IPS-18c (cell line): Measurements from ENCODE around the gene OVAAL.

Experiments used
- H3K4me3 ChIP-seq: 2 replicates; pipeline ENCODE4 v1.7.0; 2013; ENCODE audit warnings: low read depth, mild to moderate bottlenecking, low read length, moderate library complexity; ENCODE audit not compliant: insufficient read depth
- H3K9me3 ChIP-seq: one replicate; pipeline ENCODE4 v1.6.1; 2013; ENCODE audit warnings: mild to moderate bottlenecking, low read length, moderate library complexity; ENCODE audit not compliant: control insufficient read depth, insufficient read depth

Gene OVAAL

DNA sequence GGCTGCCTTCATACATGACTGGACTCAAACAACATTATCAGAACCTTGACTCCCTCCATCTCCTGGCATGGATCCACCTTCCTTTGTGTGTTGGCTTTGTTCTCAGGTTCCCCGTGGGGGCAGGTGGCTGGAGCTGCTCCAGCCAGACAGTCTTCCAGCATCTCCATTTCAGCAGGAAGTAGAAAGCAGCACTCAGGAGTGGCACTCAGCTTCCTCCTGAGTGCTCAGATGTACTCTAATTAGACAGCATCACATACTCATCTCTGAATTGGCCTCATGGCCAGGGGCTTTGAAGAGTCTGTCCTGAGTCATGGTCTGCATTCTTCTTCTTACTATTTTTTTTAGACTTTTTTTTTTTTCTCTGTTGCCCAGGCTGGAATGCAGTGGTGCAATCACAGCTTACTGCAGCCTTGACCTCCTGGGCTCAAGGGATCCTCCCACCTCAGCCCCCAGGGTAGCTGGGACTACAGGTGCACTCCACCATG lies 27.9 kb downstream of the OVAAL start:
- H3K4me3 ChIP-seq, result no peak overlapping the region
- H3K9me3 ChIP-seq, result no peaks in the 10 kb centered on the region

- H3K4me3 ChIP-seq, result no peak overlapping the region
- H3K9me3 ChIP-seq, result no peaks in the 10 kb centered on the region
Measured at GRCh38 chr1:180588121-180588520, 29.4 kb downstream of the OVAAL start.

DNA sequence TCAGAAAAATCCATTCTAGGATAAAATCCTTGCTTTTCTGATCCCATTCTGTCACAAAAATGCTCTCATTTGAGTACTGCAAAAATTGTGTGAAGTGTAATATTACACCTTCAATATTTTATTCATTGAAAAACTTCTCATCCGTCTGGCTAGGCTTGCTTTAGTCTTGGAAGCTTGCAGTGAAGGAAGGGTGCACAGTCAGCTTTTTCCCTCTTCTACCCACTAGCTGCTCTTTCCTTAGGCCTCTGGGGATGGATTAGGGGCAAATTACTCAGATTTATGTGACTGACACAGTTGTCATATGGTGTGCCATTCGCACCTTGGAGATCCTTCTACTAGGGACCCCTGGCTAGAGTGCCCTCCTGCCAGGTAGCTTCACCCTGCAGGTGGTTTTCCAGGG lies 32.1 kb downstream of the OVAAL start:
- Histone ChIP-seq H3K9me3 (no peaks in the 10 kb centered on the region), H3K4me3 (no peak overlapping the region)

DNA sequence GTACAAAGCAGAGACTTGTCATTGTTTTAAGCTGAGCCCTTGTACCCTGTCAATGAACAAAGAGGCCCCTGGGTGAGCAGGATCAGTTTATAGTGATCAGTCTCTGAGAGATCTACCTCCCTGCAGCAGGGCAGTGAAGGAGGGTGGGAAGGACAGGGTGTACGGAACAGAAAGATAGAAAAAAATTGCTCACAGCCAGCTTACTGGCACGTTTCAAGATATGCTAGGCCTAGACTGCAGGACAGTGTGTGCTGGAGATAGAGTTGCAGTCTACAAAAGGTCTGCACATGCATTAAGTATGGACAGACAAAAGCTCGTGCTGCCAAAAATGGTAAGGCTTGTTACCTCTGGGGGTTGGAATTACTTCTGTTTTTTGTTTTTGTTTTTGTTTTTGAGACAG lies 34.6 kb downstream of the OVAAL start:
- no peaks in the 10 kb centered on the region for H3K9me3 ChIP-seq

GRCh38 chr1:180594723-180595122 lies 36.0 kb downstream of the OVAAL start:
- no peak overlapping the region for H3K4me3 ChIP-seq
- no peaks in the 10 kb centered on the region for H3K9me3 ChIP-seq

More for the DNA sequence above, 34.6 kb downstream of the OVAAL start:
- no peak overlapping the region for H3K4me3 ChIP-seq

DNA sequence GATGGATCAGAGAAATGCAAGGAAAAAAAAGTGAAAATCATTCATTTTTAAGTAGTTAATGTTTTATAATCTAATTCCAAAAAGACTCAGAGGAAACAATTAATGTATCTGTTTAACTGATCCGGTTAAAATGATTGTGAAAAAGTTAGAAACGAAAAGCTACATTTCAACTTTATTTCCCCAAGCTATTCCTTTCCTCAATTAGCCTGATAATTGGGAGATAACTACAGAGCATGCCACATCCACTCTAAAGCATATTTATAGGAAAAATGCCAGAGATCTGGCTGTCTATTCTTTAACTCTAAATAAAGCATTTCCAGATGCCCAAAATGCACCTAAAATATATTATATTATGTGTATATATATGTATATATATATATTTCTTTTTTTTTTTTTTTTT lies 37.2 kb downstream of the OVAAL start:
- Histone ChIP-seq H3K4me3 (no peak overlapping the region), H3K9me3 (no peaks in the 10 kb centered on the region)

DNA sequence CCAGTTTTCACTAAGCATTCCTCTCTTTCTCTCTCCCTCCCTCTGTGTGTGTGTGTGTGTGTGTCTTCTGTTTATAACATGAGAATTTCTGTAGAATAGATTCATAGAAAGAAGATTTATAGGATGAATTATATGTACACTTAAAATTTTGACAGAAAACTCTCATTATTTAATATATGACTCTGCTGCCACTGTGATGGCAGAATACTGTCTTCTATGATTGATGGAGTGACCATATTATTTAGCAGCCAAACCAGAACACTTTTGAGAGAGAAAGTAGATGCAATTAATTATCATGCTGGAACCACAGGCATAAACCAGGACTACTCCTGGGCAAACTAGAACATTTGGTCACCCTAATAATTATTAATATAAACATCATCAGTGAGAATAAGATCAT lies 38.8 kb downstream of the OVAAL start:
- H3K4me3 ChIP-seq, result no peak overlapping the region
- no peaks in the 10 kb centered on the region for H3K9me3 ChIP-seq

DNA sequence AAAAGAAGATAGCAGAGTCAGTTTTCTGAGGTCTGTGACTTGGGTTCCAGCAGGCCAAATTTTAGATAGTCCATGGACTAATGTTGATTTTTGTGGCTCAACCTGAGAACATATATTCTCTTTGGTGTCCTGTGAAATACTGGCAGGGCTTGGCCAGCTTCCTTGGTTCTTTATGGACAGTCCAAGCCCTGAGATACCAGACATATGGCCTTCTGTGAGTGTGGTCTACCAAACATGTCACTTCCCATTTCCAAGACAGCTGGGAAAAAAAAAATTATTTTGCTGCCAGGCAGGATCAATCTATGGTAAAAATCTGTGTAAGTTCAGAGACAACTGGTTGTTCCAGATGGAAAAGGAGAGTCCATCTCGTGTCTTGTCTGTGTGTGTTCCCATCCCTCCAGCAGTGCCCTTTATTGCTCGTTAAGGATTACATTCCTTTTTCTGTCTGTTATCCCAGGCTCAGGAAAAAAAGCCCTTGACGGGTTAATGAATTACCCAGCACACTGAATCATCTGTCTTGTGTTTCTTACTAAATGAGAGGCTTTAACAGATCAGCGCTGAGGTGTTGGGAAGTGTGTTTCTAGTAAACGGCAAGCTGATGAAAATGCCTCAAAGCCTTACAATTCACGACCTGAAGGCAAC lies 39.7 kb downstream of the OVAAL start:
- no peak overlapping the region for H3K4me3 ChIP-seq

DNA sequence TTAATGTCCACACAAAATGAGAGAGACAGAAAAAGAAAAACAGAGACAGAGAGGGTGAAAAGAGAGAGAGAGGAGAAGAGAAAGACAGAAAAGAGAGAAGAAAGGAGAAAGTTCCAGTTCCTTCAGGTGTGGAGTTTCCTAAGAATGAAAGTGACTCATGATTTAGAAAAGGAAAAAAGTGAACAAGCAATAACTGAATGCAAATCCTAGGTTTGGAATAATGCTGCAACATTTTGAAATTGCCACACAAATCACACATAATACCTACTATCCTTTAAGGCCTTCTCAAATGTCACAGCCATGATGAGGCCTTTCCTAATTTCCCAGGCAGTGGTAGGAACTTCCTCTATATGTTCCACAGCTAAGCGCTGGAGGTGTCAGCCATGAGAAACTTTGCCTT lies 41.6 kb downstream of the OVAAL start:
- H3K4me3 ChIP-seq, result no peak overlapping the region
- H3K9me3 ChIP-seq, result no peaks in the 10 kb centered on the region

More for the DNA sequence above, 39.7 kb downstream of the OVAAL start:
- H3K9me3 ChIP-seq, result no peaks in the 10 kb centered on the region

DNA sequence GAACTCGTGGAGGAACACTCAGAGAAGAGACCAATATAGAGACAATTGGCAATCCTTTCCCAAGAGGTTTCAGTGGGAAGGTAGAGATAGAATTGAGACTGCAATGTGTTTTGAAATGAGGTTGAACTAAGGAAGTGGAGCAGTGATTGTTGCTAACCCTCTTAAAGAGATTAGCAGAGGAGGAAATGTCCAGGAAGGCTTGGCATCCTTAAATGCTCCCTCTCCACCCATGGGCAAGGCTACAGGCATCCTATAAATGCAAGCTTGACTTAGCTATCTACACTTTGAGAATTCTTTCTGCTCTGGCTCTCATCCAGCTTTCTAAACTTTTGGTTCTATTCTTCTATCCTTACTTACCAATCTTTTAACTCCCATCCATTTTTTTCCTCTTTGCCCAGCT lies 42.7 kb downstream of the OVAAL start:
- Histone ChIP-seq H3K4me3 (no peak overlapping the region), H3K9me3 (no peaks in the 10 kb centered on the region)

DNA sequence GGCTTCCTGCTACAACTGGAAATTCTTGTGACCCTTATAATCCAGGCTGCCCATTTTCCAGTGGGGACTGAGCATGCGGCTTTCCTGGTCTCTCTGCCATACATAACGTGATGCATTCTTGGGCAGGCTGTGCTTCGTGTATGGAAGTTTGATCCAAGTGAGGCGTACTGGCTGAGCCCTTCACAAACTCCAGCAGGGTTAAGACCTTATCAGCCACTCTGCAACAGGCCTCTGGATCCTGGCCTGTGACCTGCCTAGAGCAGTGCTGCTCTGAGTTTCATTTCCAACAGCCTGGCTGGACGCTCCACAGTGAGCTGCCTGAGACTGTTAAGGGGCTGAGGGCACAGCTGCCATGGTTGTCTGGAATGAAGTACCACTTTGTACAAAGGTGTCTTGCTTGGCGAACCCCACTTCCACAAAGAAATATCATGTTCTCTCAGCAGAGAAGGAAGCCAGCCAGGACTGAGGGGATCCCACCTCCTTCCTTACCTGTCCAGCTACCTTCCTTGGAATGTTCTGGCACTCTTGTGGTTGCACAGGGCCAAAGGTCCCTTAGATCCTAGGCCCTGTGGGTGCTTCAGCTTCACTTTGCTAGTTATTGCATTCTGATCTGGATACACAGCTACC lies 44.6 kb downstream of the OVAAL start:
- no peaks in the 10 kb centered on the region for H3K9me3 ChIP-seq
- no peak overlapping the region for H3K4me3 ChIP-seq

GRCh38 chr1:180603850-180604226 lies 45.1 kb downstream of the OVAAL start:
- no peaks in the 10 kb centered on the region for H3K9me3 ChIP-seq
- no peak overlapping the region for H3K4me3 ChIP-seq

DNA sequence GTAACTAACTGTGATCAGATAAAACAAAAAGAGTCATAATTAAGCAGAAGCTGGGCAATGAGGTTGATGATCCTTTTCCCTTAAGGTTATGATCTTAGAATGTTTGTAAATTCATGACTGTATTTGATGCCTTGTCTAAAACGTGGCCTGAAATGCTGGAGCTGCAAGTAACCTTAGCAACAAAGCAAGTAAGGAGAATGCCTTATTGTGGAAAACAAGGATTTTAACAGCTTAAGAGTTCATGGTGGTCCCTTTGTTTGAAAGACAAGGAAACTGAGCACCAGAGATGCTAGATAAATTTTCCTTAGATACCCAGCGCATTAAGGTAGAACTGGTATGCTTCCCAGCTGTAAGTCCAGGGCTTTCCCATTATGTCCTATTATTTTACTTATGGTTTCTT lies 47.4 kb downstream of the OVAAL start:
- H3K4me3 ChIP-seq, result no peak overlapping the region
- no peaks in the 10 kb centered on the region for H3K9me3 ChIP-seq

- no peak overlapping the region for H3K4me3 ChIP-seq
- no peaks in the 10 kb centered on the region for H3K9me3 ChIP-seq
Measured at GRCh38 chr1:180609643-180610555, 51.1 kb downstream of the OVAAL start.

- Histone ChIP-seq H3K9me3 (no peaks in the 10 kb centered on the region), H3K4me3 (no peak overlapping the region)
Measured at GRCh38 chr1:180610556-180611015, 51.8 kb downstream of the OVAAL start.

DNA sequence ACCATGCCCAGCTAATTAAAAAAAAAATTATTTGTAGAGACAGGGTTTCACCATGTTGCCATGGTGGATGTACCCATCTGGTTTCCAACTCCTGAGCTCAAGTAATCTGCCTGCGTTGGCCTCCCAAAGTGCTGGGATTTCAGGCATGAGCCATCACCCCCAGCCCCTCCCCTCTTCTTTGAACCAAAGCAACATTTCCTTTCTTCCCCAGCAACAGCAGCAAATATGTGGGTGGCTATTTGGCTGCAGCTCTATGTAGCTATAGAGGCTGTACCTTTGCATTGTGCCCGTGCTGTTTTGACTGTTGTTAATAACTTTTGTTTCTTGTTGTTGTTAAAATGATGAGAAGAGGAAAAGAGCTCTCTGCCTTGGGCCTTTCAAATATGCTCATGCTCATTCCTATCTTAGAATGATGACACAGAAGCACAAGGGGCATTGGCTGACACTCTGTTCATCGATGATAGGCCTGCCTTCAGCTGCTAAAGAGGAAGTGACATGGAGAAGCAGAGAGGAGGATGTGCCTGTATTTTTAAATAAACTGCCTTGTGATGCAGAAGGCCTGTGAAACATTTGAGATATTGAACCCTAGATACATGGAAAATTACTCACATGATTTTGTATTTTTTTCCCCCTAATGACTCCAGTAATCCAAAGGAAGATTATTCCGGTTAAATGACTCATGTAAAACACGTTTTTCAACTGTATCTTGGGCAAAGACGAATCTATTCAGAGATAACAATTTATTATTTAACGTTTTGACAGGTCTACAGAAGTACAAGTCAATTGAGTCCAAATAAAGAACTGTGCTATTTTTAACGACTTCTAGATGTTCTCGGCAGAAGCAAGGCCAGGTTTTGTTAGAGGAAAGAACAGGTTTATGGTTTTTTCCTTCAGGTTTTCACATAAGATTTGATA lies 52.5 kb downstream of the OVAAL start:
- no peak overlapping the region for H3K4me3 ChIP-seq
- no peaks in the 10 kb centered on the region for H3K9me3 ChIP-seq

DNA sequence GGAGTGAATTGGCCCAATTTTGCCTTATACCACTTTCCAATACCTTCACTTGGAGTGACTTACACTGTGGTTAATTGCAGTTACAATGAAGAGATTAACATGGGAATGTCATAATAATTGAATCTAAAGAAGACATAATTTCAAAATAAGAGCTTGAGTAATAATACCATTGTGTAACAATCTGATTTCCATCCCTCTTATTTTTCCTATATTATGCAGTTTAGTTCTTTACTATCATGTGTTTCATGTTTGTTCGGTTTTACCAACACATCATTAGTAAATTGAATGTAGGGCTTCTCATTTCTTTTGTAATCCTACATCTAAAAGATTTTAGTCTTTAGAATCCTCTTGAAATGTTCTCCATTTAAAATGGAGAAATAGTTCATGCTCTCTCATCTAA lies 53.9 kb downstream of the OVAAL start:
- no peak overlapping the region for H3K4me3 ChIP-seq
- no peaks in the 10 kb centered on the region for H3K9me3 ChIP-seq
